HepG2 (cell line): Measurements from ENCODE around the gene AUH. TPM values are rescaled to one million over a fixed set of nuclear protein-coding genes. Genes with fewer than 3 reads are reported as not detected.

Source experiments
- AGO1 ChIP-seq: fragments of 200-400 bp; formaldehyde crosslinking; IDR thresholded peaks from 2 replicates; pipeline ENCODE4 v1.6.1; 2017; ENCODE audit warnings: mild to moderate bottlenecking, low read depth, low read length, moderate library complexity; ENCODE audit not compliant: poor library complexity, severe bottlenecking
- ARID2 ChIP-seq: sonication (generic); formaldehyde crosslinking; IDR thresholded peaks from 2 replicates; pipeline ENCODE4 v1.8.1; 2022; ENCODE audit warnings: mild to moderate bottlenecking, missing genetic modification reagents, borderline replicate concordance
- CBFB ChIP-seq: sonication (generic); formaldehyde crosslinking; IDR thresholded peaks from 2 replicates; pipeline ENCODE4 v1.4.0; 2020; ENCODE audit warnings: missing genetic modification reagents
- MAFK ChIP-seq, 2 experiments: IDR thresholded peaks in 1 of 2; conservative IDR thresholded peaks in 1 of 2; 2 replicates each; pipeline ENCODE4 v1.6.1; 2011; ENCODE audit warnings: improper control_type of control experiment in 2 of 2, low read length in 2 of 2
- NONO ChIP-seq, 2 experiments: fragments of 450-650 bp in 1 of 2; sonication (generic) in 1 of 2; formaldehyde crosslinking in 1 of 2; IDR thresholded peaks in 1 of 2; conservative IDR thresholded peaks in 1 of 2; 2 replicates each; pipeline versions ENCODE4 v1.6.1 to v1.8.0; 2017 to 2022; ENCODE audit warnings: mild to moderate bottlenecking in 1 of 2, missing genetic modification reagents in 1 of 2, moderate library complexity in 1 of 2
- RBM39 ChIP-seq: fragments of 200-400 bp; formaldehyde crosslinking; IDR thresholded peaks from one replicate; pipeline ENCODE4 v1.6.1; 2018; ENCODE audit warnings: antibody characterized with exemption, mild to moderate bottlenecking, low read depth, low read length; ENCODE audit not compliant: poor library complexity, severe bottlenecking
- ZBTB4 ChIP-seq: sonication (generic); formaldehyde crosslinking; IDR thresholded peaks from 2 replicates; pipeline ENCODE4 v1.4.0; 2020; ENCODE audit warnings: missing genetic modification reagents, mild to moderate bottlenecking, borderline replicate concordance
- ZNF143 ChIP-seq: sonication (generic); formaldehyde crosslinking; IDR thresholded peaks from 2 replicates; pipeline ENCODE4 v1.4.0; 2020; ENCODE audit warnings: missing genetic modification reagents
- ZNF275 ChIP-seq: sonication (generic); formaldehyde crosslinking; IDR thresholded peaks from 2 replicates; pipeline ENCODE4 v1.8.0; 2022; ENCODE audit warnings: missing genetic modification reagents, mild to moderate bottlenecking, inconsistent platforms, borderline replicate concordance
- ZNF318 ChIP-seq: sonication (generic); formaldehyde crosslinking; IDR thresholded peaks from 2 replicates; pipeline ENCODE4 v1.4.0; 2020; ENCODE audit warnings: mild to moderate bottlenecking, missing genetic modification reagents
- ZNF629 ChIP-seq: sonication (generic); formaldehyde crosslinking; conservative IDR thresholded peaks from 2 replicates; pipeline ENCODE4 v1.5.0; 2020; ENCODE audit warnings: missing genetic modification reagents
- ZNF674 ChIP-seq: sonication (generic); formaldehyde crosslinking; IDR thresholded peaks from 2 replicates; pipeline ENCODE4 v1.5.0; 2020; ENCODE audit warnings: low read depth, mild to moderate bottlenecking, missing genetic modification reagents
- polyA plus RNA-seq, 8 experiments: library from polyadenylated mRNA; depleted of rRNA in 3 of 8; stranded (reverse) in 7 of 8; unstranded in 1 of 8; fragments of >200 nt; fragmentation: Illumina TruSeq in 4 of 8; extraction: Trizol in 4 of 8; gene quantifications; 2 replicates each; pipeline versions ENCODE4 v1.2.1 to v1.2.3, GENCODE V29; 2011 to 2016; ENCODE audit warnings: low read depth in 4 of 8, missing spikeins in 1 of 8, mixed read lengths in 1 of 8; ENCODE audit not compliant: insufficient read depth in 1 of 8
- total RNA-seq, 5 experiments: library from RNA; depleted of rRNA; stranded (reverse); fragments of >200 nt; fragmentation: Illumina TruSeq; extraction: Trizol; gene quantifications; 2 replicates each; pipeline ENCODE4 v1.2.3, GENCODE V29; 2016; ENCODE audit warnings: low read depth in 1 of 5

The AUH gene
- total and polyA plus RNA-seq, 2 of the 13 experiments (the other 11 are each of a cell fraction or from before 2014, with no cell fraction given): 25.8 to 31.9 TPM

- TF ChIP-seq ARID2 (CRISPR knock-in tag): no peak
- no peak for TF ChIP-seq ZNF318 (CRISPR knock-in tag)
- TF ChIP-seq ZNF629: peak; percentile 54
- peak; percentile 42 for TF ChIP-seq AGO1
- no peak for TF ChIP-seq RBM39
- TF ChIP-seq ZNF275 (CRISPR knock-in tag): no peak
- TF ChIP-seq MAFK (conservative IDR thresholded peaks at IDR 0.05 in 1 of 2, IDR thresholded peaks at IDR 0.05 in 1 of 2; ENCODE audit: low read length in 2 of 2): peak; percentile 19 to 49; a peak in 2 of 4 replicates
- no peak for TF ChIP-seq ZBTB4 (CRISPR knock-in tag)
- TF ChIP-seq ZNF143 (CRISPR knock-in tag): no peak
- no peak for TF ChIP-seq CBFB (CRISPR knock-in tag)
- TF ChIP-seq ZNF674: no peak
- no peak for TF ChIP-seq NONO (IDR thresholded peaks at IDR 0.05)
- TF ChIP-seq NONO (CRISPR knock-in tag; conservative IDR thresholded peaks at IDR 0.05): no peak
These were observed 43.8 kb upstream of the AUH start (continued) for GRCh38 chr9:91405343-91406077.
